Colon (tissue), 2 donors: ENCODE data around the gene OSBPL10.

ENCODE experiments used
- FAIRE-seq: peaks from 2 replicates; lab custom pipeline; 2012; peaks lifted over from hg19 to GRCh38; lab: Jason Lieb, UNC
- donor health status: control.
- donor health status: control.

OSBPL10 gene

DNA sequence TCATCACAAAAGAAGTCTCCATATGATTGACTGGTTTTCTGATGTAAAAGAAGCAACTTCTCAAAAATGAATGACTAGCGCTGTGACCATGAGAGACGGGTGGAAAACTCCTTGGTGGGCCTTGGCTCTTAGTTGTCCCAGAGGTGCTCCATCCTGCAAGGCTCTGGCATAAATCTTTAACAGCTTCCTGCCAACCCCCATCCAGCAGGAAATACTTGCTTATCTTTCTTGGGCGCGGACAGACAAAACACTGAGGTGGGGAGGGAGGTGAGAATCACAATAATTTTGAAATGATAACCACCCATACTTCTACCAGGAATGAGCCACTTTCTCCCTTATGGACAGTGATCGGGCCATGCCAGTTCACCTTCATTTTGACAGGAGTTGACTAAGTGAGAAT is 319.8 kb downstream of the OSBPL10 start:
- no peak for FAIRE-seq

DNA sequence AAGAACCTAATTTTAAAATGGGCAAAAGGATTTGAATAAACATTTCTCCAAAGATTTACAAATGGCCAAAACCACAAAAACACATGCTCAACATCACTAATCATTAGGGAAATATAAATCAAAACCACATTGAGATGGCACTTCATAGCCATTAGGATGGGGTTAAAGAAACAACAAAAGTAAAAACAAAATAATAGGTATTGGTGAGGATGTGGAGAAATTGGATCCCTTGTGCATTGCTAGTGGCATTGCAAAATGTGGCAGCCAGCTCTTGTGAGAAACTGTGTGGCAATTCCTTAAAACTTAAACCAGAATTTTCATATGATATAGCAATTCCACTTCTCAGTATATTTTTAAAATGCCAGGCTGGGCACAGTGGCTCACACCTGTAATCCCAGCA is 321.8 kb downstream of the OSBPL10 start:
- no peak for FAIRE-seq

DNA sequence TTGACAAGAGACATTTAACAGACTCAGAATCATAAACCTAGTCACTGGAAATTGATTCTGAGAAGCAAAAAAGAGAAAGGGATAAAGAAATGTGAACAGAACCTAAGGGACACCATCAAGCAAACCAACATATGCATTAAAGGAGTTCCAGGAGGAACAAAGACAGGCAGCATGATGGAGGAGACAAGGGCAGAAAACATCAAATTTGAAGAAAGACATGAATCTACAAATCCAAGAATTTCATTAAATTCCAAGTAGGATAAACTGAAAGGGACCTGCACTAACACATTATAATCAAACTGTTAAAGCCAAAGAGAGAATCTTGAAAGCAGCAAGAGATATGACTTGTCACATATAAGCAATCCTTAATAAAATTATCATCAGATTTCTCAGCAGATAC is 326.1 kb downstream of the OSBPL10 start:
- no peak for FAIRE-seq

DNA sequence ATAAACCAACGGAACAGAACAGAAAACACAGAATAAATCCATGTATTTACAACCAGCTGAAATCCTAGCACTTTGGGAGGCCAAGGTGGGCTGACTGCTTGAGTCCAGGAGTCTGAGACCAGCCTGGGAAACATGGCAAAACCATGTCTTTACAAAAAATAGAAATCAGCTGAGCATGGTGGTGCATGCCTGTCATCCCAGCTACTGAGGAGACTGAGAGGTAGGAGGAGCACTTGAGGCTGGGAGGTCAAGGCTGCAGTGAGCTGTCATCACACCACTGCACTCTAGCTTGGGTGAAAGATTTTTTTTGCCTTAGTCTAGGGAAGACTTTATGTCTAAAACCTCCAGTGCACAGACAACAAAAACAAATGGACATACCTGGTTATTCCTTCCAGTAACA is 327.6 kb downstream of the OSBPL10 start:
- FAIRE-seq: no peak

DNA sequence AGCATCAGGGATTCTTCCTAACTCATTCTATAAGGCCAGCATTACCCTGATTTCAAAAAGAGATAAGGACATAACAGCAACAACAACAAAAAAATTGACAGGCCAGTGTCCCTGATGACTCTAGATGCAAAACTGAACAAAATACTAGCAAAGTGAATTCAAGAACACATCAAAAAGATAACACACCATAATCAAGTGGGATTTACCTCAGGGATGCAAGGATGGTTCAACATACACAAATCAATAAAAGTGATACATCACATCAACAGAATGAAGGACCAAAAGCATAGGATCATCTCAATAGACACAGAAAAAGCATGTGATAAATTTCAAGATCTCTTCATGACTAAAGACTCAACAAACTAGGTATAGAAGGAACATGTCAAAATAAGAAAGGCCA is 328.8 kb downstream of the OSBPL10 start:
- FAIRE-seq: no peak

DNA sequence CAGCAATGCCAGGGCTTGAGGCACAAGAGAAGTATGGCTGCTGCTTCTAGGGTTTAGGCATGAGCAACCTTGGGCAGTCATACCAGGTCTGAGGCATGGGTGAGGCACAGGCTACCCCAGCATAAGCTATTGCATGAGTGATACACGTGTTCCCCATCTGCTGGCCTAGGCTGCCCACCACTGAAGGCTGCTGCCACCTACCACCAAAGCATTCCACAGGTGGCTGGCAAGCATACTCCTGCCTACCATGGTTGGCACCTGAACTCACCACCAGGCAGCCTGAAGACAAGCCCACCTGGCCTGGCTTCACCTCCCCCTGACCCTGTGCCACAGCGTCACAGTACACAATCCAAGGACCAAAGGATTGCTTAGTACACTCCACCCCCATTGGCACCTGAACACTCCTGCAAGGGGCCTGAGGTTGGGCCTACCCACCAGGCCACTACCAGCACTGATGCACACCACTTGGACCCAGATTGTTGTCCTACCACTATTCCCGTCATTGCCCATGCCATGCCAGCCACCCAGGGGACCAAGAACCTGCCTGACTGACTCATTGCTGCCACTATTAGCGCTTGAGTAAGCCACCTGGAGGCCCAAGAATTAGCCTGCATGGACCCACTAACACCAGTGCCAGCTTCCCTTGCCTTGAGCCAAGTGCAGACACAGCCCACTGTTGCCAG is 332.6 kb downstream of the OSBPL10 start:
- FAIRE-seq: no peak

DNA sequence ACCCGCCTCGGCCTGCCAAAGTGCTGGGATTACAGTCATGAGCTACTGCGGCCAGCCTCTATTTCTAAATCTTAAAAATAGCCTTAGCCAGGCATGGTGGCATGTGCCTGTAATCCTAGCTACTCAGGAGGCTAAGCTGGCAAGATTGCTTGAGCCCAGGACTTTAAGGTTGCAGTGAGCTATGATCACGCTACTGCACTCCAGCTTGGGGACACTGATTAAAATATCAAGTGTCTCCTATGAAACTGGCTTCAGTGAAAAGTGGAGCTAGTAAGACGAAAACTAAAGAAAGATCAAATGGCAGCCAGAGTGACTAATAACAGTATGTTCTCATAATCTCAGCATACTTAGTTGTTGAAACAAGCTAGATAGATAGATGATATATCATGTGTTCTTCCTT is 335.8 kb downstream of the OSBPL10 start:
- no peak for FAIRE-seq

DNA sequence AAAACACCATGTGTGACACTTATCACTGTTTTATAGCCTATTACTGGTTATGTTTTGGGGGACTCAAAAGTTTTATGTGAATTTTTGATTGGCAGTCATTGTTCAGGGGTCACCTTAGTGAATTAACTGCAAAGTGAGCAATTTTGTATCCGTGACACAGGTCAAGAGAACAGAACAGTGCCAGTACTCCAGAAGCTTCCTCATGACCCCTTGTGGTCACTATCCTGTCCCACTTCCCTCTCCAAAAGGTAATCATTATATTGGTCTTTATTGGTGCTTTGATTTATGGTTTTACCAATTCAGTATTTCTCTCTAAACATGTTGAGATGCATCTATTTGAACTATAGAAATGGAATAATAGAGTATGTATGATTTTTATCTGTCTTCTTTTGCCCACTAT is 341.2 kb downstream of the OSBPL10 start:
- no peak for FAIRE-seq

DNA sequence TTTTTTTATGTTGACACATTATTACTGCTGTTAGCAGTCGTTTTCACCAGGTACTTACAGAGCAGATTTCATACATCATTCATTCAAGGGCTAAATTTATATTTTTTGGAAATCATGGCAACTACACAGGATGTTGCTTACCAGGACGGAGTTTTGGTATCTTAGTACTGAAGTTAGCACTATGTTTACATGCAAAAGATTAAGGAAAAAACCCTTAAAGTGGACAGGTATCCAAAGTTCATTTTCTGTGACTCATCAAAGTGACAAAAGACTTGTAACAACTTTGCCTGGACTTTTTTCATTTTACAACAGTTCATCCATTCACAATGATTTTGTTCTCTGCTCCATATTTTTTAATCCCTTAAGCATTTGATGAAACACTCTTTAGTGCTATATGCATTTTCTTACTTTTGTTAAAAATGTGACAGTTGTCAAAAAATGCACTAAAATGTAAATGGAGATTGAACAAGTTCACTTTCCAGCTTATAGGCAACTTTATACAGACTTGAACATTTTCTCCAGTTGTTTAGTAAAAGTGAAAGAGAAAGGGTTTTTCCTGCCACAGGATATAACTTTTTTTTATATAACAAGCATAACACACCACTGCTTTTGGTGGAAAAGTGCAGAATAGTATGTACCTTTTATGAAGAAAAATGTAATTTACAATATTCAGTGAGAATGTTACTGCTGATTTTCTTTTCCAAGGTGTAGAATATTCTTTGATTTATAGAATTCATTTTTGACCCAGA is 344.2 kb downstream of the OSBPL10 start:
- no peak for FAIRE-seq

DNA sequence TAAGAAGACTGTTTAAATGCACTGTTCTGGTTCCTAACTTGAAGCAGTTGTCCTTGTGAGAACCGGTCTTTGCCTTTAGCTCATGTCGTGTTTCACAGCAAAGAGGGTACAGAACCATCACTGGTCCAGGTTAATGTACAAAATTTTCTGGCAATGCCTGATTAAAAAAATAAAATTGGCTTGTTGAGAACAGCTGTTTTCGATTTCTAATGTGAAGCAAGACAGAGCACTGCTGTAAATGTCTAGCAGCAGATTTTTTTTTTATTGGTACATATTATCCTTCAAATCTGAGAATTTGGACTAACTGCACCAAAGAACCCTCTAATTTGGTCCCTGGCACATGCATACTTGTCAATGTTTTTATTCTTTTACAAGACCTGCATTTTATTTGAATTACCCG is 345.0 kb downstream of the OSBPL10 start:
- no peak for FAIRE-seq

DNA sequence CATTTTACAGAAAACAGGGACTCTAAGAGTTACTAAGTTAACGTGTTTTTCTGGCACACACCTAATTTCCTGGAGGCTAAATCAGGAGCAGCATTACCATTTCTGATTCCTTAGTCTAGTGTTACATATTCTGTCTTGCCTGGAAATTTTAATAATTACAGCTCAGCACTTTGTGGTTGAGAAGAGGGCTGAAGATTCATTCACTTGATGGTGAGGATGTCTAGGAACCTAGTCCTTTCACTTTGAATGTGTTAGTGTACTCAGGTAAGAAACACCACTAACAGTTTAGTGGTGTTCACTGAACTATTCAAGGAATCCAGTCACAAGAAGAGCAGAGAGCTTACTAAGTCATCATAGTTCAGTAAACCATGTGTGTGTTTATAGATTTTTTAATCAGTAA is 345.5 kb downstream of the OSBPL10 start:
- FAIRE-seq: no peak

DNA sequence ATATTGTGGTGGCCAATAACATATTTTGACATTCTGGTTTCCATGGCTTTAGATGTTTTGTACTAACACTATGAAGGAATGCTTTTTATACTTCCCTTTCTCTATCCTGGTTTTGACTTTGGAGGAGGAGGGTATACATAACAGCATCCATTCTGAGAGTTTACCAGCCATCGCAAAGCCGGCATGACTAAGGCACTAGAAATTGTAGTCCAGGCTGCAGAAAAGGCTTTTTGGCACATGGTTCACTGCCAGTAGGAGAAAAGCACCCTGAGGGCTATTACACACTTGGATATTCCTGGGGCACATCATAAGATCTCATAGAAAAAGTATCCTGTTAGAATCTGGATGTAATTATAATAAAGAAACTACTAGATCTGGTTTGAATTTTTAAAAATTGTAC is 346.6 kb downstream of the OSBPL10 start:
- FAIRE-seq: no peak

DNA sequence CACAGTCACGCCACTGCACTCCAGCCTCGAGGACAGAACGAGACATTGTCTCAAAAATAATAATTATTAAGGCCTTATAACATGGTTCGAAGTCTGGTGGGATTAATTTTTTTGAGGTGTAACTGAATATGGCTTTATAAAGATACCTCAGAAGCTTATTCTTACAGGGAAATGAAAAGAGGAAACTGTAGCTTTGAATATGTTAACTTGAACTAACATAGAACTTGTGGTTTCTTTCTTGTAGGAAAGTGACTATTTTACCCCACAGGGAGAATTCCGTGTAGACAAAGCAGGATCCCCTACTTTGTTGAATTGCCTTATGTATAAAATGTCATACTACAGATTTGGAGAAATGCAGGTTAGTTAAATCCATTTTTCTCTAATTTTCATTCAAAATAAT is 352.0 kb downstream of the OSBPL10 start:
- FAIRE-seq: no peak

DNA sequence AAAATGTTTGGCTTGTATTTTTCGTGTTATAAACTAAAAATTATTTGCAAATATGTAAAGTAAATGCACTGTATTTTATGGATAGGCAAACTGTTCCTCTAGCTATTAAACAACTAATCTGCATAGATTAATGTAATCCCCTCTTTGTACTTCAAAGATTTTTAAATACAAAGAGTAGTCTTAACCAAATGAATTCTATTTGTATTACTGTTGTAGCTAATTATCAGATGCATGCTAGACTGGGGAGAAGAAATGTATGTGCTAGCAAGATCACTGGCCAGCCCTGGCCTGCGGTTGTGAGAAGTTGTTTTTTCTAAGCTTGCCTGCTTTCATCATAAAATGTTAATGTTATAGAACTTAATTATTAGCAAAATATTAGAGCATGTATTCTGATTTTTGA is 355.7 kb downstream of the OSBPL10 start:
- FAIRE-seq: no peak

DNA sequence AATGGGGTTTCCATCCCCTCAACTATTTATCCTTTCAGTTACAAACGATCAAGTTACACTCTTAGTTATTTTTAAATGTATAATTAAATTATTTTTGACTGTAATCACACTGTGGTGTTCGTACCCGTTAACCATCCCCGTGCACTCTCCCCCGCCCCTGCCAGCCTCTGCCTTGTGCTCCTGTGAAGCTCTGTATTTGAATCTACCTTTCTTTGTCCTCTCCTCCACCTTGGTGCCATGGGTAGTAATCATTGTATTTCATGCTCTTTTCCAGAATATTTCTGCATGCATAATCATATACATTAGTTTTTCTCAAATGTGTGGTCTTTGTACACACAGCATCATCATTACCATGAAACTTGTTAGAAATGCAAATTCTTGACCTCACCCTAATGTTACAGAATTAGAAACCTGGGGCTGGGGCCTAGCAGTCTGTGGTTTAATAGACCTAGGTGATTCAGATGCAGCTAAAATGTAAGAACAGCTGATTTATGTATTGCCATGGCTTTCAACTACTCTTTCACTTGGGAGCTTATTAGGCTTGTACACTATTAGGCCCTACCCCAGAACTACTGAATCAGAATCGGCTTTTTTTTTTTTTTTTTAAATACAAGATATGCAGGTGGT is 356.9 kb downstream of the OSBPL10 start:
- no peak for FAIRE-seq

DNA sequence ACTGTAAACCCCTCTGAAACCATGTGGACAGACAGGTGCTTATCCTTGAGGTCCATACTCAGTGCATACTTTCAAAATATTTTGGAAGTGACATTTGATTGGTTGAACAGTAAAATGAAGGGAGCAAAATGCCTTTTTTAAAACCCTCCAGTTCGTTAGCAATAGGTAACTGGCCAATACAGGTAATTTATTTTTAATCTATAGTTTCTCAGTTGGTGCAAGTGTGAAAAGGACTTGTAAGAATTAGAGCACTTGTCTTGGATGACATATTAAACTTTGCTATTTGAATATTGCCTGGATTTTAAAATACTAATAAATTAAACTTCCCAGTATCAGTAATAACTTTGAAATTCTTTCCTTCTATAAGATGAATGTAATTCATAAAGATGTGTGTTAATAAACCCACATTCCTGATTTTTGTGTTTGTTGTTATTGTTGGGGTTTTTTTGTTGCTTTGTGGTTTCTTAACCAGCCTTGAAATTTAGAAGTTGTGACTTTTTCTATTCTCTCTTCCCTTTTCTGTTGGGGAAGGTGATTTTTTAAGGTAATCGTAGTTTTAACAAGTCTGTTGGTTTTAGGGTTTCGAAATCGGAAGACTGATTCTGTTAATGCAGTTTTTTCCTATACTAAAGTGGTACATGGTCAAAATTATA is 358.3 kb downstream of the OSBPL10 start:
- no peak for FAIRE-seq

DNA sequence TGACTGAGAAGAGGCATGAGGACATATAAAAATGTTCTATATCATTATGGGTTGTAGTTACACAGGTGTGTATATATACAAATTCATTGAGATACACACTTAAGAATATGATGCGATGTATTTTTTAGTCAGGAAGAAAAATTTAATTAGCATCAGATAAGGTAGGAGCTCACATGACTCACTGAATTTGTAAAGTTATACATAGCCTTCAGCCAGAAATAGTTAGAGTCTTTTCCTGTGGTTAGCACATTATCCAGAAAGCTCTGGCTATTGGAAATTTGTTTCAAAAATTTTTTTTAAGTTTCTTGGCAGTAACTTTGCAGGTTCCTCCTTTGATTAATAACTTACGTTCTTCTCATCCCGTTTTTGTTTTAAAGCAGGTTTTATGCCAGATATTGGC is 359.7 kb downstream of the OSBPL10 start:
- no peak for FAIRE-seq

DNA sequence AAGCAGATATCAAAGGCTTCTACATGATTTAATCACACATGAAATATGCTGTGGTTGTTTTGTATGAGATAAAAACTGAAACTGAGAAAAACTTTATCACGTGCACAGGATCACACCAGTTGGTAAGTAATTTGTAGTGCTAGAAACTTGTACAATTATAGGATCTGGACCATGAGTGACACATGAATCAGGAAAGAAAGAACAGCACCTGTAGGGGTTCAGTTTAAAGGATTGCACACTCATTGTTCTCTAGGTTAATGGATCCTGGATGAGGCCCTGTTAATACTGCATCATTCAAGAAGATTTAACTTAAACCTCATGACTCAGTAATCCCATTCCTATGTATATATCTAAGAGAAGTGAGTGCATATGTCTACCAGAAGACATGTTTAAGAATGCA is 360.4 kb downstream of the OSBPL10 start:
- no peak for FAIRE-seq

DNA sequence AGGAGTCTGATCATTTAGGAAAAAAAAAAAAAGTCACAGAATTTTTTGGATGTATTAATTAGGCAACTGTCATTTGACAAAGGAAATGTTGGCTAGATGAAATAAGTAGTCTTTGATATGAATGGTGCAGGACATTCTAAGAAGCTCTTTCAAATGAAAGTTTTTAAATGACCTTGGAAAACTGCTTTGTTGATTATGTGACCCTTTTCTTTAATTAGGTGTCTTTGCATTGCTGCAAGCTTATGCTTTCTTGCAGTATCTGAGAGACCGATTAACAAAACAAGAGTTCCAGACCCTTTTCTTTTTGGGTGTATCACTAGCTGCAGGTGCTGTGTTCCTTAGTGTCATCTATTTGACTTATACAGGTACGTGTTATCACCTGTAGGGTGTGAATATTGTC is 364.4 kb downstream of the OSBPL10 start:
- FAIRE-seq: no peak

DNA sequence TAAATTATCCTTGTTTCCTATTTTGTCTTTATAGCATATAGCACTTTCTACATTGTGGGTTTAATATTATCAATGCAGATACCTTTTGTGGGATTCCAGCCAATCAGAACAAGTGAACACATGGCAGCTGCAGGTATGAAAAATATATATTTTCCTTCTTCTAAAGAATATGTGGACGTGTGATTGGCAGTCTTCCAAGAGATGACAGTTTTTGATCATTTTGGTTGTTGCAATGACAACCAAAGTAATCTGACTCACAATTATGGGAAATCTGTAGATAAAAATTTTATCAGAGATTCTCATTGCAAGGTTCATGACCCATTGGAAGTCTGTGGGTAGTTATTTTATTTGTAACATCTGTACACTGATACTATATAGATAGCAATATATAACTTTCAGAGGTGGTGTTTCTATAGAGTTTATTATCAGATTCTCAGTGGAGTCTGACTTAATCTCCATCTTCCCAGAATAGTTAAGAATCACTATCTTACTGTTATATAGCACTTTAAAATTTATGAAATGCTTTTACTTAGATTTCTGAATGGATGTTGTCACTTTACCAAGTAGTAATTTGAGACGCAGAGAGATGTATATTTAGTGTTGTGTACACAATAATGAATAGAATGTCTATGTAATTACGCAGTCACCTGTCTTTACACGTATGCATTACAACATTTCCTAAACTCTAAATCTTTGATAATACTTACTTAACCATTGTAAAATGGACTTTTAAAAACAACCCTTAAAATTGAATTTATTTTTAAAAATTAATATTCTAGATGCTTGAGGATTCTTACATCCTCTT is 365.8 kb downstream of the OSBPL10 start:
- FAIRE-seq: no peak

DNA sequence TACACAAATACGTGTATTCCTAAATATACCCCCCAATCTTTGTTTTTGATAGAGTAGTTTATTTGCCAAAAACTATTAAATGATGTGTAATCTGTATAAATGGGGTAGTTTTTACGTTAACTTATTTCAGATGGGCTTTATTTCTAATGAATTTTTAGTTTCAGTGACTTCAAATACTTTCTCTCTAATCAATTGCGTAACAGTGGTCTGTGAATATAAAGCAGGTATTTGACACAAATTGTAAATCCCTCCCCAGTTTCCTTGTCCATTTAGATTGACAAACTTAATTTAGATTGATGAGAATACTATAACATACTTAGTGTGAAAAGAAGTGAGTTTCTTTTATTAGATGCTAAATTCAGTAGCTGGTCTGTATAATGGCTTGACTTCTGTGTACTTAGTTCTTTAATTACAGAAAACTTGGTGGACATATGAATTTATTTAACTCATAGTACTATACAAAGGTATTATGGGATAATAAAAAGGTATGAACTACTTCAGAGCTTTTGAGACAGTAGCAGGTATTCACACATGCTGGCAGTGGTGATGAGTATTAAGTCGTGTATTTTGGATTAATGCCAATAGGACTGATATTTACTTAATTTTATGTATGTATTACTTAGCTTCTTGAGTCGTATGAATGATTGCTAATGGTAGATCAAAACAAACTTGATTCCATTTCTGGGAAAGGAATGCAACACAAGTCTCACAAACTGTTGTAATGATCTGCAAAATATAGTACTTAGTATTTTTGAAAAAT is 366.7 kb downstream of the OSBPL10 start:
- no peak for FAIRE-seq

DNA sequence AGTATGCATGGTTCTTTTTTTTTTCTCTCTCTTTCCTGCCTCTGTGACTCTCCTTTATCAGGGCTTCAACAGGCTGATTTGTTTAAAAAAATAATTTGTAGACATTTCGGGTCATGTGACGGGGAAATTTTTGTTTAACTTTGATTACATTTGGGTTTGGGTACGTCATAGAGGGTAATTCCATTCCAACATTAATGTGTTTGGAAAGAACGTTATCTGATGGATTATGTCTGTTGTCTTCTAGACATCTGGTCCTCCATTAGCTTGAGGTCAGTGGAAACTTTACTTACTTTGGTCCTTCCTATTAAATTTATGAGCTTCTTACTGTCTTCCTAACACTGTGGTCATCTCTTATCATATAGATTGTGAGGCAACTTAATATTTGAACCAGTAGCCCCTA is 367.4 kb downstream of the OSBPL10 start:
- FAIRE-seq: no peak
